Gastrocnemius medialis (tissue), 4 donors: Measurements from ENCODE around the gene ARMC6. TPM values are rescaled to one million over a fixed set of nuclear protein-coding genes. Genes with fewer than 3 reads are reported as not detected.

Experiments used
- ATAC-seq, 2 donors: fragments of 150-250 bp; one replicate each; pipeline ENCODE4 v1.9.1; 2016
- DNase-seq, 2 donors: peaks; one replicate each; pipeline ENCODE4 v3.0.0-alpha.2; 2019
- H3K27ac ChIP-seq, 4 donors: fragments of 200-600 bp; sonication (generic); 1 replicate in 1 of 4; 2 replicates in 3 of 4; pipeline ENCODE4 v1.5.1; 2016 to 2018; ENCODE audit warnings: mild to moderate bottlenecking in 2 of 4, moderate library complexity in 1 of 4
- H3K27me3 ChIP-seq, 3 donors: fragments of 200-600 bp; sonication (generic) in 2 of 3; 1 replicate in 1 of 3; 2 replicates in 2 of 3; pipeline versions ENCODE4 v1.5.1 to v1.6.0; 2016 to 2019; ENCODE audit warnings: mild to moderate bottlenecking in 1 of 3, moderate library complexity in 1 of 3
- H3K36me3 ChIP-seq, 2 donors: fragments of 200-600 bp; sonication (generic) in 1 of 2; one replicate each; pipeline ENCODE4 v1.5.1; 2017 to 2018
- H3K4me1 ChIP-seq, 2 donors: fragments of 200-600 bp; sonication (generic) in 1 of 2; one replicate each; pipeline ENCODE4 v1.5.1; 2016 to 2017; ENCODE audit warnings: mild to moderate bottlenecking in 2 of 2
- H3K4me3 ChIP-seq, 4 donors: fragments of 200-600 bp; sonication (generic) in 3 of 4; 1 replicate in 1 of 4; 2 replicates in 3 of 4; pipeline ENCODE4 v1.5.1; 2016 to 2019; ENCODE audit warnings: mild to moderate bottlenecking in 2 of 4
- H3K9me3 ChIP-seq, 3 donors: fragments of 200-600 bp; sonication (generic) in 2 of 3; 1 replicate in 1 of 3; 2 replicates in 2 of 3; pipeline ENCODE4 v1.5.1; 2016 to 2019
- CTCF ChIP-seq, 5 experiments: fragments of 450-650 bp in 3 of 5; fragments of 200-600 bp in 2 of 5; sonication (generic) in 2 of 5; IDR thresholded peaks in 4 of 5; conservative IDR thresholded peaks in 1 of 5; 1 replicate in 4 of 5; 2 replicates in 1 of 5; pipeline ENCODE4 v1.5.1; 2016 to 2019; ENCODE audit warnings: antibody characterized with exemption in 5 of 5, mild to moderate bottlenecking in 3 of 5, moderate library complexity in 3 of 5
- POLR2A ChIP-seq, 2 donors: fragments of 450-650 bp; IDR thresholded peaks; one replicate each; pipeline ENCODE4 v1.6.1; 2017; ENCODE audit warnings: antibody characterized with exemption in 2 of 2, mild to moderate bottlenecking in 2 of 2, moderate library complexity in 2 of 2
- in situ Hi-C, 4 donors: fragments of 200-750 bp; cut with MboI; loops; one replicate each; pipeline versions ENCODE4 v1.15.0 to v1.8.0; 2017; ENCODE audit warnings: low sequenced_read_pairs in 4 of 4
- intact Hi-C: fragments of 100-400 bp; cut with DNase I; formaldehyde crosslinking; loops from one replicate; pipeline ENCODE4 v1.15.1; 2023; ENCODE audit warnings: low total_unique reads
- total RNA-seq, 4 donors: library from RNA; depleted of rRNA; stranded (reverse); fragments of >200 nt; gene quantifications; one replicate each; pipeline versions ENCODE4 v1.1.0 to v1.2.3, GENCODE V29; 2016

Gene ARMC6
- total RNA-seq, 4 donors from 2014 or later = 18.2 to 35.7 (median 25.2) TPM

GRCh38 chr19:19053508-19054314, 20.3 kb downstream of the ARMC6 start:
- peaks cover under 1 to 3% of the 10 kb centered on the region in 2 donors for H3K4me1 ChIP-seq
- H3K4me3 ChIP-seq = no peak overlapping the region
- peak; percentile 77 to 82 for ATAC-seq
- TF ChIP-seq POLR2A (IDR thresholded peaks at IDR 0.05) (no peak), CTCF (IDR thresholded peaks at IDR 0.05 in 4 of 5, conservative IDR thresholded peaks at IDR 0.05 in 1 of 5) (peak; percentile 79 to 93 (median 91))
- in situ Hi-C loops = loop anchor here in 3 of 4 donors (5.0 to 10.0 kb wide), 3 partner anchors 81 to 89 kb away; partner anchors contain the start of gene TMEM161A (in 2 of the 3)
- H3K9me3 ChIP-seq = no peaks in the 10 kb centered on the region
- intact Hi-C loops = loop anchor here (1.0 kb wide), 2 partner anchors 86 to 122 kb away; no protein-coding TSS in a partner anchor
- H3K36me3 ChIP-seq = peaks cover 0 to 50% of the 10 kb centered on the region in 2 donors
- DNase-seq = peak in 1 of 2 donors; percentile 71
- no peaks in the 10 kb centered on the region for H3K27me3 ChIP-seq
- H3K27ac ChIP-seq = no peak overlapping the region

- no peaks in the 10 kb centered on the region for H3K9me3 ChIP-seq
- no peak for TF ChIP-seq POLR2A (IDR thresholded peaks at IDR 0.05)
- DNase-seq (no peak), ATAC-seq (no peak)
- H3K4me1 ChIP-seq = peaks cover 3 to 8% of the 10 kb centered on the region in 2 donors
- H3K27ac ChIP-seq = no peak overlapping the region
- no peaks in the 10 kb centered on the region for H3K27me3 ChIP-seq
- no peak overlapping the region for H3K4me3 ChIP-seq
- in situ Hi-C loops (loop anchor here in 3 of 4 donors (5.0 to 10.0 kb wide), 3 partner anchors 80 to 88 kb away; partner anchors contain the start of gene TMEM161A (in 2 of the 3)), intact Hi-C loops (loop anchor here (1.0 kb wide), 1 partner anchor 121 kb away; no protein-coding TSS in a partner anchor)
- peaks cover 0 to 50% of the 10 kb centered on the region in 2 donors for H3K36me3 ChIP-seq
These were observed 21.0 kb downstream of the ARMC6 start for GRCh38 chr19:19054315-19054938.

GRCh38 chr19:19054939-19055440, 21.6 kb downstream of the ARMC6 start:
- intact Hi-C loops = loop anchor here (1.0 kb wide), 2 partner anchors 60 to 120 kb away; no protein-coding TSS in a partner anchor
- ATAC-seq (no peak), DNase-seq (no peak)
- peaks cover 0 to 50% of the 10 kb centered on the region in 2 donors for H3K36me3 ChIP-seq
- in situ Hi-C loops = loop anchor here (5.0 to 10.0 kb wide), 3 partner anchors 80 to 87 kb away; partner anchors contain the start of gene TMEM161A (in 3 of the 4)
- H3K9me3 ChIP-seq = no peaks in the 10 kb centered on the region
- H3K27me3 ChIP-seq = no peaks in the 10 kb centered on the region
- peaks cover 9 to 13% of the 10 kb centered on the region in 2 donors for H3K4me1 ChIP-seq
- no peak overlapping the region for H3K27ac ChIP-seq
- no peak overlapping the region for H3K4me3 ChIP-seq
- TF ChIP-seq POLR2A (IDR thresholded peaks at IDR 0.05) = no peak
- no peak for TF ChIP-seq CTCF (IDR thresholded peaks at IDR 0.05 in 4 of 5, conservative IDR thresholded peaks at IDR 0.05 in 1 of 5)

GRCh38 chr19:19055701-19056100, 22.3 kb downstream of the ARMC6 start:
- in situ Hi-C loops = loop anchor here in 2 of 4 donors (5.0 to 10.0 kb wide), 2 partner anchors 79 to 82 kb away; partner anchors contain the start of gene TMEM161A (in 2 of the 2)
- Histone ChIP-seq H3K9me3 (no peaks in the 10 kb centered on the region), H3K4me3 (no peak overlapping the region), H3K27ac (no peak overlapping the region), H3K36me3 (peaks cover 0 to 50% of the 10 kb centered on the region in 2 donors), H3K27me3 (no peaks in the 10 kb centered on the region), H3K4me1 (peaks cover 16 to 19% of the 10 kb centered on the region in 2 donors)
- ATAC-seq (no peak), DNase-seq (no peak)
- intact Hi-C loops = loop anchor here (1.0 kb wide), 1 partner anchor 60 kb away; no protein-coding TSS in a partner anchor
- TF ChIP-seq CTCF (IDR thresholded peaks at IDR 0.05 in 4 of 5, conservative IDR thresholded peaks at IDR 0.05 in 1 of 5) (no peak), POLR2A (IDR thresholded peaks at IDR 0.05) (no peak)
